ENCODE data around the gene CPZ. TPM values are rescaled to one million over a fixed set of nuclear protein-coding genes. Genes with fewer than 3 reads are reported as not detected.

CPZ gene
- total RNA-seq, 1 donor from 2014 or later, result 4.9 TPM

DNA sequence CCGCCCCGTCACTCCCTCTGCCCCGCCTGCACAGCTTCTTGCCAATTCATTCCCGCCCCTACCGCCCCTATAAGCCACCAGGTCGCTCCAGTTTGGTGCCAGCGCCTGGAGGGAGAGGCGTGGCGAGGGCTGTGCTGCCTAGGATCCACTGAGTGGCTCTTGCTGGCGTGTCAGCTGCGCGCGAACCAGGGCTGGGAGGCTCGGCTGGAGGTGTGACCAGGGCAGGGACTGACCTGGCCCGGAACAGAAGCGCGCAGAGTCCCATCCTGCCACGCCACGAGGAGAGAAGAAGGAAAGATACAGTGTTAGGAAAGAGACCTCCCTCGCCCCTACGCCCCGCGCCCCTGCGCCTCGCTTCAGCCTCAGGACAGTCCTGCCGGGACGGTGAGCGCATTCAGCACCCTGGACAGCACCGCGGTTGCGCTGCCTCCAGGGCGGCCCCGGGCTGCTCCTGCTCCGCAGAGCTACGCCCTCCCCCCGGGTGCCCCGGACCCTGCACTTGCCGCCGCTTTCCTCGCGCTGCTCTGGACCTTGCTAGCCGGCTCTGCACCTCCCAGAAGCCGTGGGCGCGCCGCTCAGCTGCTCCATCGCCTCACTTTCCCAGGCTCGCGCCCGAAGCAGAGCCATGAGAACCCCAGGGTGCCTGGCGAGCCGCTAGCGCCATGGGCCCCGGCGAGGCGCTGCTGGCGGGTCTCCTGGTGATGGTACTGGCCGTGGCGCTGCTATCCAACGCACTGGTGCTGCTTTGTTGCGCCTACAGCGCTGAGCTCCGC is 12.1 kb upstream of the CPZ start, which contains the start of gene GPR78:
Gene GPR78 (plus strand): TSS at position 72 of the 773 bp plus-strand sequence. CDS start 591 bp downstream, at position 663.
- H3K27me3 Mint-ChIP-seq, result peaks cover 73% of the 10 kb centered on the region
- peak; percentile 87 for DNase-seq (ENCODE audit: extremely low spot score, unreplicated experiment)
- TF ChIP-seq, protein P1, sequence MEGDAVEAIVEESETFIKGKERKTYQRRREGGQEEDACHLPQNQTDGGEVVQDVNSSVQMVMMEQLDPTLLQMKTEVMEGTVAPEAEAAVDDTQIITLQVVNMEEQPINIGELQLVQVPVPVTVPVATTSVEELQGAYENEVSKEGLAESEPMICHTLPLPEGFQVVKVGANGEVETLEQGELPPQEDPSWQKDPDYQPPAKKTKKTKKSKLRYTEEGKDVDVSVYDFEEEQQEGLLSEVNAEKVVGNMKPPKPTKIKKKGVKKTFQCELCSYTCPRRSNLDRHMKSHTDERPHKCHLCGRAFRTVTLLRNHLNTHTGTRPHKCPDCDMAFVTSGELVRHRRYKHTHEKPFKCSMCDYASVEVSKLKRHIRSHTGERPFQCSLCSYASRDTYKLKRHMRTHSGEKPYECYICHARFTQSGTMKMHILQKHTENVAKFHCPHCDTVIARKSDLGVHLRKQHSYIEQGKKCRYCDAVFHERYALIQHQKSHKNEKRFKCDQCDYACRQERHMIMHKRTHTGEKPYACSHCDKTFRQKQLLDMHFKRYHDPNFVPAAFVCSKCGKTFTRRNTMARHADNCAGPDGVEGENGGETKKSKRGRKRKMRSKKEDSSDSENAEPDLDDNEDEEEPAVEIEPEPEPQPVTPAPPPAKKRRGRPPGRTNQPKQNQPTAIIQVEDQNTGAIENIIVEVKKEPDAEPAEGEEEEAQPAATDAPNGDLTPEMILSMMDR (conservative IDR thresholded peaks at IDR 0.05), result no peak
- no peak within 1 kb of the TSS for H3K27ac Mint-ChIP-seq
- no peaks in the 10 kb centered on the region for H3K9me3 Mint-ChIP-seq
- no peaks in the 10 kb centered on the region for H3K4me1 Mint-ChIP-seq (ENCODE audit: unreplicated experiment)
- H3K4me3 Mint-ChIP-seq, result peak within 1 kb of the TSS; percentile 83
- H3K36me3 Mint-ChIP-seq, result no peaks in the 10 kb centered on the region

DNA sequence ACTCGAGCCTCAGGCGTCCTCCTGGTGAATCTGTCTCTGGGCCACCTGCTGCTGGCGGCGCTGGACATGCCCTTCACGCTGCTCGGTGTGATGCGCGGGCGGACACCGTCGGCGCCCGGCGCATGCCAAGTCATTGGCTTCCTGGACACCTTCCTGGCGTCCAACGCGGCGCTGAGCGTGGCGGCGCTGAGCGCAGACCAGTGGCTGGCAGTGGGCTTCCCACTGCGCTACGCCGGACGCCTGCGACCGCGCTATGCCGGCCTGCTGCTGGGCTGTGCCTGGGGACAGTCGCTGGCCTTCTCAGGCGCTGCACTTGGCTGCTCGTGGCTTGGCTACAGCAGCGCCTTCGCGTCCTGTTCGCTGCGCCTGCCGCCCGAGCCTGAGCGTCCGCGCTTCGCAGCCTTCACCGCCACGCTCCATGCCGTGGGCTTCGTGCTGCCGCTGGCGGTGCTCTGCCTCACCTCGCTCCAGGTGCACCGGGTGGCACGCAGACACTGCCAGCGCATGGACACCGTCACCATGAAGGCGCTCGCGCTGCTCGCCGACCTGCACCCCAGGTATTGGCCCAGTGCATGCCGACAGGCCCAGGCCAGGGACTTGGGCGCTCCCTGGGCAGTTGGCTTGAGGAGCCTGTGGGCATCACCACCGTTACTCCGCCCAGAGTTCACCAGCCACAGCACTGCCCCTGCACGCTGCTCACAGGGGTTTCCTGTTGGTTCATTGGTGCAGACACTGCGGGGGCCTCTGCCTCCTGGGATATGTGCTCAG is 11.3 kb upstream of the CPZ start:
- H3K36me3 Mint-ChIP-seq, result no peaks in the 10 kb centered on the region
- H3K4me3 Mint-ChIP-seq, result peak overlapping the region; percentile 70
- DNase-seq (ENCODE audit: extremely low spot score, unreplicated experiment), result no peak
- H3K27ac Mint-ChIP-seq, result no peak overlapping the region
- H3K9me3 Mint-ChIP-seq, result no peaks in the 10 kb centered on the region
- H3K27me3 Mint-ChIP-seq, result peaks cover 73% of the 10 kb centered on the region
- TF ChIP-seq, protein P1 (conservative IDR thresholded peaks at IDR 0.05), result no peak
- no peaks in the 10 kb centered on the region for H3K4me1 Mint-ChIP-seq (ENCODE audit: unreplicated experiment)

DNA sequence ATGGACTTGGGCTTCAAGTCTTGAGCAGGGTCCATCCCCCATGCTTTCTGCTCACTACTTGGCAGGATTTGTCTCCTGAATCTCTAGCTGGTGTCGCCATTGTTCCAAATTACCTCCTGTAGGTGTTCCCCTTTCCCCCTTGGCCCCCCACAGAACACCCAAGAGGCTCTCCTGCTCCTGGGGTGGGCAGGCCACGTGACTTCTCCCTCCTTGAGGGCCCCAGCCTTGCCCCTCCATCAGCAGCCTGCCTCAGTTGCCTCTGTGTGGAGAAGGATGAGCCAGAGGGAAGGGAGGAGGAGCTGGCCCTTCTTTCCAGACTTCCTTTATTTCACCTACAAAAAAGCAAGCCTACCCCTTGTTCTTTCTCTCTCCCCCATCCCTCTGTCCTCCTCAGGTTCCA is 10.5 kb upstream of the CPZ start:
- DNase-seq (ENCODE audit: extremely low spot score, unreplicated experiment), result no peak
- H3K9me3 Mint-ChIP-seq, result no peaks in the 10 kb centered on the region
- peaks cover 74% of the 10 kb centered on the region for H3K27me3 Mint-ChIP-seq
- no peaks in the 10 kb centered on the region for H3K4me1 Mint-ChIP-seq (ENCODE audit: unreplicated experiment)
- no peaks in the 10 kb centered on the region for H3K36me3 Mint-ChIP-seq
- H3K27ac Mint-ChIP-seq, result no peak overlapping the region
- H3K4me3 Mint-ChIP-seq, result no peak overlapping the region
- TF ChIP-seq, protein P1 (conservative IDR thresholded peaks at IDR 0.05), result no peak

DNA sequence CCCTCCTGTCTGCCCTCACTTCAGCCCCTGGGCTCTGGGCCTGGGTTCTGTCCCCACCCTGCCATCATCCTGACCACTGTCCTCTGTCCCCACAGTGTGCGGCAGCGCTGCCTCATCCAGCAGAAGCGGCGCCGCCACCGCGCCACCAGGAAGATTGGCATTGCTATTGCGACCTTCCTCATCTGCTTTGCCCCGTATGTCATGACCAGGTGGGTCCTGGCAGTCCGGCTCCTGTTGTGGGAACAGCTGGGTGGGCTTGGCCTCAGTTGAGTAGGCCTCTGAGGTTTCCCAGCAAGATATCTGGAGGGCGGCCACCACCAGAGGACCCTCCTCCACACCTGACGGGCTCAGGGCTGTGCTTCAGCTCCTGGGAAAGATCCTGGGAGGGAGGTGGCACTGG is 10.1 kb upstream of the CPZ start:
- Mint-ChIP-seq H3K9me3 (no peaks in the 10 kb centered on the region), H3K27me3 (peaks cover 70% of the 10 kb centered on the region), H3K36me3 (no peaks in the 10 kb centered on the region), H3K4me3 (no peak overlapping the region), H3K27ac (no peak overlapping the region), H3K4me1 (ENCODE audit: unreplicated experiment) (no peaks in the 10 kb centered on the region)
- DNase-seq (ENCODE audit: extremely low spot score, unreplicated experiment), result no peak
- TF ChIP-seq, protein P1 (conservative IDR thresholded peaks at IDR 0.05), result no peak

DNA sequence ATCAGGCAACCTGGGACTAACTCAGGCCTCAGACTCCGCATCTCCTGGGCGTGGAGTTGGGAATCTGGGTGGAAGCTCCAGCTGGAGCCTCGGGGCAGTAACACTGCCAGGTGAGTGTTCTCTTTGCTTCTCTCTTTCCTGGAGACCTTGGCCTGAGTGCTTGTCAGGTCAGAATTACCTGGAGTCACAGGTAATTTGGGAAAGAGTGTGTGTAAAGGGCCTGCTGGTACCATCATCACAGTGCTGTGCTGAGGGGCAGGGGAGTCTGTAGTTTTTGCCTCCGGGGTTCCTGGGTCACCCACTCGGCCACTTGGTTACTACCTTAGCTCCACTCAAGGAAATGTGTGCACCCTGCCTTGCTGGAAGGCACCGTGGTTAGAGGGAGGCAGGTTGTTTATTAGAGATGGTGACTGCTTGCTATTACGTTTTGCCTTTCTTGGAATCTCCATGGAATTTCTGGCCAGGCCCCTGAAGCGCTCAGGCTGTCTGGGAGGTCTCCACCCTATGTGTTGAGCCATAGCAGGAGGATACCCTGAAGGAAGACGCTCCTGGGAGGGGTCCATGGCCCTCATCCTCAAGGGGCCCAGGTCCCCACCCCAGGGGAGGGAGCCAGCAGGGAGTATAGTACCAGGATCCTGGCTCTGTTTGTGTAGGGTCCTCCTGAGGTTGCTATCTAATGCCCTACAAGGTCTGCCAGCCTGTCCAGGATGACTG is 9.5 kb upstream of the CPZ start:
- Mint-ChIP-seq H3K4me3 (no peak overlapping the region), H3K36me3 (no peaks in the 10 kb centered on the region), H3K27me3 (peaks cover 63% of the 10 kb centered on the region), H3K4me1 (ENCODE audit: unreplicated experiment) (no peaks in the 10 kb centered on the region), H3K27ac (no peak overlapping the region), H3K9me3 (no peaks in the 10 kb centered on the region)
- DNase-seq (ENCODE audit: extremely low spot score, unreplicated experiment), result no peak
- TF ChIP-seq, protein P1 (conservative IDR thresholded peaks at IDR 0.05), result no peak
